SK-N-SH treated with all-trans-retinoic acid at 6 μM for 48 hours (cell line): ENCODE data around the gene ENAH.

Experiments
- ARNTL ChIP-seq: fragments of 450-650 bp; formaldehyde crosslinking; IDR thresholded peaks from 2 replicates; pipeline ENCODE4 v1.5.0; 2020; ENCODE audit warnings: low read depth, mild to moderate bottlenecking, moderate library complexity, borderline replicate concordance
- CSDC2 ChIP-seq: fragments of 250-450 bp; sonication (Bioruptor Pico); IDR thresholded peaks from 2 replicates; pipeline ENCODE4 v1.5.0; 2020; ENCODE audit warnings: mild to moderate bottlenecking, moderate library complexity
- ESRRG ChIP-seq: fragments of 250-450 bp; sonication (Bioruptor Pico); IDR thresholded peaks from 2 replicates; pipeline ENCODE4 v1.6.1; 2021; ENCODE audit warnings: mild to moderate bottlenecking
- GLIS3 ChIP-seq: fragments of 250-450 bp; sonication (Bioruptor Pico); IDR thresholded peaks from 2 replicates; pipeline ENCODE4 v1.5.0; 2020; ENCODE audit warnings: mild to moderate bottlenecking, moderate library complexity
- OSR1 ChIP-seq: fragments of 250-450 bp; sonication (Bioruptor Pico); IDR thresholded peaks from 2 replicates; pipeline ENCODE4 v1.8.0; 2022; ENCODE audit warnings: moderate library complexity, mild to moderate bottlenecking, inconsistent platforms
- RARB ChIP-seq: fragments of 250-450 bp; sonication (Bioruptor Pico); IDR thresholded peaks from 2 replicates; pipeline ENCODE4 v1.8.0; 2021; ENCODE audit warnings: mild to moderate bottlenecking, moderate library complexity
- TSHZ2 ChIP-seq: fragments of 250-450 bp; sonication (Bioruptor Pico); IDR thresholded peaks from 2 replicates; pipeline ENCODE4 v1.5.0; 2020; ENCODE audit warnings: mild to moderate bottlenecking, moderate library complexity
- ZC3H10 ChIP-seq: fragments of 250-450 bp; sonication (Bioruptor Pico); IDR thresholded peaks from 2 replicates; pipeline ENCODE4 v1.5.1; 2021; ENCODE audit warnings: mild to moderate bottlenecking, moderate library complexity
- ZFP3 ChIP-seq: fragments of 250-450 bp; sonication (Bioruptor Pico); IDR thresholded peaks from 2 replicates; pipeline ENCODE4 v1.5.0; 2020; ENCODE audit warnings: mild to moderate bottlenecking, moderate library complexity
- ZFP30 ChIP-seq: fragments of 450-650 bp; formaldehyde crosslinking; IDR thresholded peaks from 2 replicates; pipeline ENCODE4 v1.5.0; 2022; ENCODE audit warnings: mild to moderate bottlenecking, moderate library complexity
- ZNF565 ChIP-seq: fragments of 450-650 bp; formaldehyde crosslinking; conservative IDR thresholded peaks from 2 replicates; pipeline ENCODE4 v1.5.0; 2020; ENCODE audit warnings: low read depth, mild to moderate bottlenecking, moderate library complexity
- ZNF70 ChIP-seq: fragments of 450-650 bp; formaldehyde crosslinking; IDR thresholded peaks from 2 replicates; pipeline ENCODE4 v1.5.0; 2020; ENCODE audit warnings: mild to moderate bottlenecking, moderate library complexity
- TF ChIP-seq, protein P1 (sequence below): fragments of 250-450 bp; sonication (Bioruptor Pico); IDR thresholded peaks from 2 replicates; pipeline ENCODE4 v1.5.1; 2020; ENCODE audit warnings: low read depth, mild to moderate bottlenecking, moderate library complexity

DNA sequence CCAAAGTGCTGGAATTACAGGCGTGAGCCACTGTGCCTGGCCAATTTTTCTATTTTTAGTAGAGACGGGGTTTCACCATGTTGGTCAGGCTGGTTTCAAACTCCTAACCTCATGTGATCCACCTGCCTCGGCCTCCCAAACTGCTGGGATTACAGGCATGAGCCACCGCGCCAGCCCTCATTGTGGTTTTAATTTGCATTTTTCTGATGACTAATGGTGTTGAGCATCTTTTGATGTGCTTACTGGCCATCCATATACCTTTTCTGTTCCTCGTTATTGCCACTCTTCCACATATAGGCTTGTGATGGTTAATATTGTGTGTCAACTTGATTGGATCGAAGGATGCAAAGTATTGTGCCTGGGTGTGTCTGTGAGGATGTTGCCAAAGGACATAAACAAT, 17.4 kb upstream of the ENAH start:
- TF ChIP-seq TSHZ2 (CRISPR knock-in tag): no peak
- TF ChIP-seq, protein P1, sequence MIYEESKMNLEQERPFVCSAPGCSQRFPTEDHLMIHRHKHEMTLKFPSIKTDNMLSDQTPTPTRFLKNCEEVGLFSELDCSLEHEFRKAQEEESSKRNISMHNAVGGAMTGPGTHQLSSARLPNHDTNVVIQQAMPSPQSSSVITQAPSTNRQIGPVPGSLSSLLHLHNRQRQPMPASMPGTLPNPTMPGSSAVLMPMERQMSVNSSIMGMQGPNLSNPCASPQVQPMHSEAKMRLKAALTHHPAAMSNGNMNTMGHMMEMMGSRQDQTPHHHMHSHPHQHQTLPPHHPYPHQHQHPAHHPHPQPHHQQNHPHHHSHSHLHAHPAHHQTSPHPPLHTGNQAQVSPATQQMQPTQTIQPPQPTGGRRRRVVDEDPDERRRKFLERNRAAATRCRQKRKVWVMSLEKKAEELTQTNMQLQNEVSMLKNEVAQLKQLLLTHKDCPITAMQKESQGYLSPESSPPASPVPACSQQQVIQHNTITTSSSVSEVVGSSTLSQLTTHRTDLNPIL (CRISPR knock-in tag): no peak
- TF ChIP-seq OSR1: no peak
- TF ChIP-seq ESRRG (CRISPR knock-in tag): no peak
- TF ChIP-seq ZFP30: no peak
- TF ChIP-seq ZNF70 (CRISPR knock-in tag): no peak
- no peak for TF ChIP-seq GLIS3 (CRISPR knock-in tag)
- no peak for TF ChIP-seq RARB (CRISPR knock-in tag)
- no peak for TF ChIP-seq ARNTL (CRISPR knock-in tag)
- TF ChIP-seq ZFP3 (CRISPR knock-in tag): no peak
- TF ChIP-seq CSDC2: no peak
- no peak for TF ChIP-seq ZNF565
- TF ChIP-seq ZC3H10 (CRISPR knock-in tag): no peak
